Hematopoietic multipotent progenitor cell treated with erythropoietin and hydrocortisone succinate and interleukin-3 and kit ligand, for 8 days (in vitro differentiated cells): ENCODE data around the gene ADAMTS4.
"Not testable (repeated sequence)": the region's sequence is repeated elsewhere in the genome, so short reads cannot be mapped to it uniquely, and the experiment has no call there.

Experiments used
- DNase-seq: peaks from one replicate; pipeline ENCODE4 v3.0.0-alpha.2; 2015

Gene ADAMTS4, protein sequence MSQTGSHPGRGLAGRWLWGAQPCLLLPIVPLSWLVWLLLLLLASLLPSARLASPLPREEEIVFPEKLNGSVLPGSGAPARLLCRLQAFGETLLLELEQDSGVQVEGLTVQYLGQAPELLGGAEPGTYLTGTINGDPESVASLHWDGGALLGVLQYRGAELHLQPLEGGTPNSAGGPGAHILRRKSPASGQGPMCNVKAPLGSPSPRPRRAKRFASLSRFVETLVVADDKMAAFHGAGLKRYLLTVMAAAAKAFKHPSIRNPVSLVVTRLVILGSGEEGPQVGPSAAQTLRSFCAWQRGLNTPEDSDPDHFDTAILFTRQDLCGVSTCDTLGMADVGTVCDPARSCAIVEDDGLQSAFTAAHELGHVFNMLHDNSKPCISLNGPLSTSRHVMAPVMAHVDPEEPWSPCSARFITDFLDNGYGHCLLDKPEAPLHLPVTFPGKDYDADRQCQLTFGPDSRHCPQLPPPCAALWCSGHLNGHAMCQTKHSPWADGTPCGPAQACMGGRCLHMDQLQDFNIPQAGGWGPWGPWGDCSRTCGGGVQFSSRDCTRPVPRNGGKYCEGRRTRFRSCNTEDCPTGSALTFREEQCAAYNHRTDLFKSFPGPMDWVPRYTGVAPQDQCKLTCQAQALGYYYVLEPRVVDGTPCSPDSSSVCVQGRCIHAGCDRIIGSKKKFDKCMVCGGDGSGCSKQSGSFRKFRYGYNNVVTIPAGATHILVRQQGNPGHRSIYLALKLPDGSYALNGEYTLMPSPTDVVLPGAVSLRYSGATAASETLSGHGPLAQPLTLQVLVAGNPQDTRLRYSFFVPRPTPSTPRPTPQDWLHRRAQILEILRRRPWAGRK

DNA sequence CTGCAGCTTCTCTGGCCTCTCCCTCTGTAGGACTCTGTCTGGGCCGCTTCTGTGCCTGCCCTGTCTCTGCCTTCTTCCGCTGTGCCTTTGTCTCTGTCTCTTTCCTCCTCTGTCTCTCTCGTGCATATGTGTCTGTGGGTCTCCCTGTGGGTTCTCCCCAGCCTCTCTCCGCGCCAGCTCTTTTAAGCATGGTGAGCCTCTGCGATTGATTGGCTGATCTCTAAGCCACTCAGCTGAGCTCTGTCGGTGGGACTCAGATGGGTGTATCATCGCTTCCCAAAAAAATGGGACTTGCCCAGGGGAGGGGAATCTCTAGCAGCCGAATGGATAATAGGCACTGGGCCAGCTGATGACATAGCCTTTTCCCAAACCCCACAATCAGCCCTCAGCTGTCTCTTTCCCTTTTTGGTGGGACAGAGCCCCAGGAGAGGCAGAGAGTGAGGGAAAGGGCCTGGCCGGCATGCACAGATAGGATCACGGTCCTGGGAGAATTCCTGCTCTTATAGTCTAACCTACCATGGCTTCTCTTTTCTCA is at the start of gene ADAMTS4:
Gene ADAMTS4, minus strand, starts transcription at position 158 of the 535 bp plus-strand sequence. CDS start 427 bp downstream, outside the sequence.
- no peak for DNase-seq

GRCh38 chr1:161244888-161245287 is 46.0 kb upstream of the ADAMTS4 start:
- DNase-seq, result no peak

- DNase-seq, result no peak
These were observed 43.5 kb upstream of the ADAMTS4 start for GRCh38 chr1:161242313-161242712.

- DNase-seq, result no peak
These were observed 42.8 kb upstream of the ADAMTS4 start for GRCh38 chr1:161241682-161242081.

DNA sequence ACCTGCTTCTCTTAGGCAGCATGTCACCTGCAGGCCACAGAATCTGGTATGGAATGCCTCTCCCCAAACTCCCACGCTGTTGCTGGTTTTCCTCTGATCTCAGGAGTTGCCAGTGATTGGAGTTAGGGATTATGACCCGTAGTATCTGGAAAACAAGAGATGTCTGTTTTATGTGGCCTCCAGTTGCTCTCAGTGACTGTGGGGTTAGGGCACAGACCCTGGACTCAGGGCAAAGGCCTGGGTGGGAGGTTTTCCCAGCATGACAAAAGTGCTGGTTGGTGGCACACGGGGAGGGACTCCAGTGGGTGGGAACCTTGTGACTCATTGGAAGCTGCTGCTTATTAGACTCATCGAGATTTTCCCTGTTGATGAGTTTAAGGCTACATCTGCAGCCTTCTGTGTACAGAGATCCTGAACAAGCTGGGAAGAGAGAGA is 39.2 kb upstream of the ADAMTS4 start, which contains the start of gene NR1I3:
Gene NR1I3, minus strand, starts transcription at position 165 of the 435 bp plus-strand sequence. CDS start 1,638 bp downstream, outside the sequence.
- DNase-seq, result no peak

GRCh38 chr1:161235957-161236775 is 37.3 kb upstream of the ADAMTS4 start:
- no peak for DNase-seq

DNA sequence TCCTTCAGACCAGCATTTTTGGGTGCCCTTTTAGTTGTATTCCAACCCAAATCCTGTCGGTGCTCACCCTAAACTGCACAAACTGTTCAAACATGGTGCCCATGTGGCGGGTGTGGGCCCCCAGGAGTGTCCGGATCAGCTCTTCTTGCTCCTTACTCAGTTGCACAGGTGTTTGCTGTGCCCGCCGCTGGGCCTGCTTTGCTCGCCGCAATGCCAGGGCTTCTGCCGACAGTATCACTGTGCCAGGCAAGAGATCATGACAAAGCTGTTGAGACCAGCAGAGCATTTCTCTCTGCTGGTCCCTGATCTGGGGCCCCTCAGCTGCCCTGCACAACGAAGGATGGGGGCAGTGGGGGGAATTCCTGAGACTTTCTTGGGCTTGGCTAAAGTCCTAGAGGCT is 34.2 kb upstream of the ADAMTS4 start:
- no peak for DNase-seq

DNA sequence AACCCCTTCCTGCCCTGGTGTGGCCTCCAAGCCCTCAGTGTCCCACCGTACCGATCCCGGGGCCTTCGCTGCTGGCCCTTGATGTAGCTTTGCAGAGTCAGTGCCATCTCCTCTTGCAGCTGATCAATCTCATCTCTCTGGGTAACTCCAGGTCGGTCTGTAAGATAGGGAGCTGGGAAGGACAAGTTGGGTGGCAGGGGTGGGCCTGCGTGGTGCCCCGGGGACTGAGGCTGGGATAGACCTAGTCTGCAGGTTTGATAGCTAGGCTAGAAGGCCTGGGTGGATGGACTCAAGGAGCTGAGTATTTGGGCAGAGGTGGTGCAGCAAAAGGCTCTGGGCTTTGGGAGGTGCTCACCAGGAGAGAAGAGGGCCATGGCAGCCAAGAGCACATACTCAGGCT is 31.9 kb upstream of the ADAMTS4 start:
- DNase-seq, result no peak

GRCh38 chr1:161229896-161230295 is 31.0 kb upstream of the ADAMTS4 start:
- DNase-seq, result peak; percentile 30

- no peak for DNase-seq
These were observed 29.2 kb upstream of the ADAMTS4 start for GRCh38 chr1:161228032-161228431.

- peak; percentile 89 for DNase-seq
These were observed 28.5 kb upstream of the ADAMTS4 start for GRCh38 chr1:161227196-161227871.

GRCh38 chr1:161226759-161227158 is 27.9 kb upstream of the ADAMTS4 start:
- DNase-seq, result peak; percentile 22

DNA sequence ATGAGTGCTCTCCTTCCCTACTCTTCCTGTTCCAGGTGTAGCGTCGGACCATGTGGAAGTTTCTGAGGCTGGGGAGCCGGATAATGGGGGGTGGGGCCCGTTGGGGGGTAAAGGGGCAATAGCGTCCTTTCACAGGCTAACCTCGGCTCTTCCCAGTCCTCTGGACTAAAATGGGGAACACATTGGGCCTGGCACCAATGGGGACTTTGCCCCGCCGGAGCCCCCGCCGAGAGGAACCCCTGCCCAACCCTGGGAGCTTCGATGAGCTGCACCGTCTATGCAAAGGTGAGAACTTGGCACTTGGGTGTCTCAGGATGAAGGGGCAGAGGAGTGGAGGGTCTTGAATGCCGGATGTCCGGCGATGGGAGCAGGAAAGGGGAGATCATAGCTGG is 27.5 kb upstream of the ADAMTS4 start:
- peak; percentile 23 for DNase-seq

DNA sequence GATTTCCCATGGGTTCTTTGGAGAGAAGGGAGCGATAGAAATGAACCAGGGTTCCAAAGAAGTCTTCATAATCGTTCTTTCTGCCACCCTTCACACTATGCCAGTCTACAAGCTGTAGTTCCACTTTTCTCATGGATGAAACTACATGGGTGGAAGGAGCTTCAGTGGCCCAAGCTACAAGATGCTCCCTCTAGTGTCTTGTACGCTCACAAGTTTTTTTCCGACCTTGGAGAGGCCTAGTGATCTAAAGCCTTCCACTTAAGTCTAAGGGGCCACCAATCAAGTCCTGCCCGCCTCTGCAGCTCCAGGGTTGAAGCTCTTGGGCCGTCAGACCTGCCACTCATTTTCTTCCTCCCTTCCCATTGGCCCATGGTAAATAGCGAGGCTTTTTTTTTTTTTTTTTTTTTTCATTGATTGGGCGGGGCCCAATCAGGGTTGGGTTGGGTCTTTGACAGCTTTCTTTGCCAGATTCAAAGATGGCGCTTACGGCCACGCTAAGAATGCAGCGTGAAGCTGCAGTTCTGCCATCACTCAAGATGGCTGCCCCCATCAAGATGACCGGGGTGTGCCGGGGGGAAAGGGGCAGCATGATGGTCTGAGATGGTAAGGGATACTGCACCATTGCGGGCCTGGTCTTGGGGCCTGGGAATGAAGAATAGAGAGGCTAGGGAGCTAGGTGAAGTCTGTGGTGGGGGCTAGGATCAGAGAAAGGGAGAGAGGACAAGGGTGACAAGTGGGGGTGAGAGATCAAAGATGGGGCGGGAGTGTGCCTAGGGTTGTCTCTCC is 26.9 kb upstream of the ADAMTS4 start, which contains the start of gene TOMM40L:
Gene TOMM40L, plus strand, starts transcription at position 527 of the 786 bp plus-strand sequence. CDS start 430 bp downstream, outside the sequence.
- DNase-seq, result peak; percentile 100

GRCh38 chr1:161225178-161225533 is 26.3 kb upstream of the ADAMTS4 start:
- no peak for DNase-seq

DNA sequence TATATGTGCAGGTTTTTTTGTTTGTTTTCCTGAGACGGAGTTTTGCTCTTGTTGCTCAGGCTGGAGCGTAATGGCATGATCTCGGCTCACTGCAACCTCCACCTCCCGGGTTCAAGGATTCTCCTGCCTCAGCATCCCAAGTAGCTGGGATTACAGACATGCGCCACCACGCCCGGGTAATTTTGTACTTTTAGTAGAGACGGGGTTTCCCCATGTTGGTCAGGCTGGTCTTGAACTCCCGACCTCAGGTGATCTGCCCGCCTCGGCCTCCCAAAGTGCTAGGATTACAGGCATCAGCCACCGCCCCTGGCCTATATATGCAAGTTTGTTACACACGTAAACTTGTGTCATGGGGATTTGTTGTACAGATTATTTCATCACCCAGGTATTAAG is 25.8 kb upstream of the ADAMTS4 start:
- DNase-seq, result not testable (repeated sequence)

- DNase-seq, result no peak
These were observed 25.2 kb upstream of the ADAMTS4 start for GRCh38 chr1:161223805-161224694.

- DNase-seq, result no peak
These were observed 23.5 kb upstream of the ADAMTS4 start for GRCh38 chr1:161222175-161223019.

- DNase-seq, result no peak
These were observed 21.1 kb upstream of the ADAMTS4 start for GRCh38 chr1:161220002-161220401.
